Neutrophil (primary cell): ENCODE measurements around the gene ENTPD5.
"Not testable (repeated sequence)": the region's sequence is repeated elsewhere in the genome, so short reads cannot be mapped to it uniquely, and the experiment has no call there.

Experiments
- H3K27ac ChIP-seq: fragments of 200-600 bp; sonication (generic); 2 replicates; pipeline ENCODE4 v1.5.1; 2016; ENCODE audit warnings: mild to moderate bottlenecking, moderate library complexity
- H3K27me3 ChIP-seq: fragments of 200-600 bp; sonication (generic); 2 replicates; pipeline ENCODE4 v1.6.0; 2016; ENCODE audit warnings: mild to moderate bottlenecking
- H3K36me3 ChIP-seq: fragments of 200-600 bp; sonication (generic); 2 replicates; pipeline ENCODE4 v1.5.1; 2017
- H3K4me1 ChIP-seq, 2 experiments: fragments of 200-600 bp in 1 of 2; sonication (generic) in 1 of 2; 1 replicate in 1 of 2; 2 replicates in 1 of 2; pipeline versions ENCODE4 v1.5.1 to v1.6.1; 2013 to 2016; ENCODE audit warnings: low read depth in 1 of 2, low read length in 1 of 2, mild to moderate bottlenecking in 1 of 2, moderate library complexity in 1 of 2; ENCODE audit not compliant: control insufficient read depth in 1 of 2, insufficient read depth in 1 of 2
- H3K4me3 ChIP-seq, 2 experiments: fragments of 200-600 bp in 1 of 2; sonication (generic) in 1 of 2; 1 replicate in 1 of 2; 2 replicates in 1 of 2; pipeline ENCODE4 v1.5.1; 2013 to 2016; ENCODE audit warnings: low read depth in 1 of 2, low read length in 1 of 2, mild to moderate bottlenecking in 1 of 2, moderate library complexity in 1 of 2
- H3K9me3 ChIP-seq: fragments of 200-600 bp; sonication (generic); 2 replicates; pipeline ENCODE4 v1.5.1; 2016
- TF ChIP-seq, protein P1 (sequence below): fragments of 200-600 bp; sonication (generic); IDR thresholded peaks from 2 replicates; pipeline ENCODE4 v1.5.1; 2016; ENCODE audit warnings: antibody characterized with exemption

The ENTPD5 gene

DNA sequence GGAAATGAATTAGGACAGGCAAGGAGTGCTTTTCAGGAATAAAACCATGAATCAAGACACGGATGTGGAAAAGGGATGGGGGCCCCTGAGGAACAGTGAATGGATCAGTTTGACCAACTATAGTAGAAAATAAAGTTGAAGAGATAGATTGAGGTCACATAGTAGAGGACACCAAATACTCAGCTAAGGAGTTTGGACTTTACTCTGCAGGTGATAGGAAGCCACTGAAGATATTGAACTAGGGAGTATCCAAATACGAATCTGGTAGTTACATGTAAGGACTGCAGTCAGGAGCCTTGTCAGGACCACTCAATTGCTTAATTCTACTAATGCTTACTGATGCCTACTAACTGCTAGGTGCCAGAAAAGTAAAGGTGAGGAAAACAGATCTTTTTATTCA lies 20.4 kb downstream of the ENTPD5 start:
- Histone ChIP-seq H3K27ac (no peak overlapping the region), H3K27me3 (no peaks in the 10 kb centered on the region), H3K4me1 (no peaks in the 10 kb centered on the region), H3K36me3 (peaks cover 8% of the 10 kb centered on the region), H3K9me3 (no peaks in the 10 kb centered on the region), H3K4me3 (no peak overlapping the region)
- TF ChIP-seq, protein P1, sequence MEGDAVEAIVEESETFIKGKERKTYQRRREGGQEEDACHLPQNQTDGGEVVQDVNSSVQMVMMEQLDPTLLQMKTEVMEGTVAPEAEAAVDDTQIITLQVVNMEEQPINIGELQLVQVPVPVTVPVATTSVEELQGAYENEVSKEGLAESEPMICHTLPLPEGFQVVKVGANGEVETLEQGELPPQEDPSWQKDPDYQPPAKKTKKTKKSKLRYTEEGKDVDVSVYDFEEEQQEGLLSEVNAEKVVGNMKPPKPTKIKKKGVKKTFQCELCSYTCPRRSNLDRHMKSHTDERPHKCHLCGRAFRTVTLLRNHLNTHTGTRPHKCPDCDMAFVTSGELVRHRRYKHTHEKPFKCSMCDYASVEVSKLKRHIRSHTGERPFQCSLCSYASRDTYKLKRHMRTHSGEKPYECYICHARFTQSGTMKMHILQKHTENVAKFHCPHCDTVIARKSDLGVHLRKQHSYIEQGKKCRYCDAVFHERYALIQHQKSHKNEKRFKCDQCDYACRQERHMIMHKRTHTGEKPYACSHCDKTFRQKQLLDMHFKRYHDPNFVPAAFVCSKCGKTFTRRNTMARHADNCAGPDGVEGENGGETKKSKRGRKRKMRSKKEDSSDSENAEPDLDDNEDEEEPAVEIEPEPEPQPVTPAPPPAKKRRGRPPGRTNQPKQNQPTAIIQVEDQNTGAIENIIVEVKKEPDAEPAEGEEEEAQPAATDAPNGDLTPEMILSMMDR: no peak

DNA sequence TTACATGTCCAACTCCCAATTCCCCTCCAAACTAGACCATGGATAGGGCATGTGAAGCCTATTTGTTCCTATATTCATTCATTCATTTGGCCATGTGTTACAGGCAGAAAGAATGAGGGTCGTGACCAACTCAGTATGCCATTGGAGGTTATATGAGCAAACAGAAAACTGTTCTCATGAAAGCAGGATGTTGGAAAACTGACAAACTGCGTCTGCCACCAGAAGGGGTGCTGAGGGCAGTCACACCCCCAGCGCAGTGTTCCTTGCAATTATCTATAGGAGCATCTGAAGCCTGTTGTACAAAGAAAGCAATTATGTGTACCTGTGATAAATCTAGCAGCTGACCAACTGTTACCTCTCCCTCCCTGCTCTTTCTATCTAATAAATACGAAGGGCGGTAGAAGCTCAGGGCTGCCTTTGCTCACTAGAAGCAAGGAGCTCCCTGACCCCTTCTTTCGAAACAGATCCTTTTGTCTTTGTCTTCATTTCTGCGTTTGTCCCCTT lies 21.1 kb downstream of the ENTPD5 start:
- TF ChIP-seq, protein P1: no peak
- H3K27me3 ChIP-seq: no peaks in the 10 kb centered on the region
- no peak overlapping the region for H3K4me3 ChIP-seq
- peaks cover 8% of the 10 kb centered on the region for H3K36me3 ChIP-seq
- H3K4me1 ChIP-seq: no peaks in the 10 kb centered on the region
- H3K27ac ChIP-seq: no peak overlapping the region
- no peaks in the 10 kb centered on the region for H3K9me3 ChIP-seq

DNA sequence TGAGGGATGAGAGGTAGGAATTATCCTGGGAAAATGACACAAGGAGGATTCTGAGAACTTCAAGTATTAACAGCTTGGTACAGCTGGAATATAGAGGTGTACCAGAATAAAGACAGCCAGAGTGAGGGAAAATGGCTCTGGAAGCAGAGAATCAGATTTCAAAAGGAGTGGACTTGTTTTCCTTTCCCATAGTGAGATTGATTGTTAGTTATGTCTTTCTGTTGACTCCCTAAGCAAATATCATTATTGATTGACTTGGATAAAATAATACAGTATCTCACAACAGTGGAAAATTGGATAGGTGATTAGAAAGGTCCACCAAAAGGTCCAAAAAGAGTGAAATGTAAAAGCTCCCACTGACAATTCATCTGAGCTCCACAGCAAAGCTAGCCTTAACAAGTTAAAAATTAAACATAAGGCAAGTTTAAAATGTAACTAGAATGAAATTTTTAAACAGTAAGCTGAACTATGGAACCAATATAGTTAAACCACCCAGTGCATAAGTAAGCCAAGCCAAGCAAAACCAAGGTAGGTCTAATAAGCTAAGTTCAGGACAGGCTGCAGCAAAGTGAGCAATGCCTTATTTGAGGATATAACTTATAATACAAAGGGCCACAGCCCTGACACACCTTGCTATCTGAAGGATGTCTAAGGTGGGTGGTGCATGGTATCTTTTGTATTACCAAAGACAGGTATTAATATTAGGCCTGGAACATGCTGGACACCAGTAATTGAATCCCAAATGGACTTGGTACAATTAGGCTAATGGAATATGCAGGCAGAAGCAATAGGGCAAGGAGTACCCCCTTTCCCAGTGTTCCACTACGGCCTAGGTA lies 21.8 kb downstream of the ENTPD5 start:
- H3K4me3 ChIP-seq: no peak overlapping the region
- H3K9me3 ChIP-seq: no peaks in the 10 kb centered on the region
- TF ChIP-seq, protein P1: no peak
- H3K27ac ChIP-seq: no peak overlapping the region
- peaks cover 8% of the 10 kb centered on the region for H3K36me3 ChIP-seq
- no peaks in the 10 kb centered on the region for H3K4me1 ChIP-seq
- no peaks in the 10 kb centered on the region for H3K27me3 ChIP-seq

DNA sequence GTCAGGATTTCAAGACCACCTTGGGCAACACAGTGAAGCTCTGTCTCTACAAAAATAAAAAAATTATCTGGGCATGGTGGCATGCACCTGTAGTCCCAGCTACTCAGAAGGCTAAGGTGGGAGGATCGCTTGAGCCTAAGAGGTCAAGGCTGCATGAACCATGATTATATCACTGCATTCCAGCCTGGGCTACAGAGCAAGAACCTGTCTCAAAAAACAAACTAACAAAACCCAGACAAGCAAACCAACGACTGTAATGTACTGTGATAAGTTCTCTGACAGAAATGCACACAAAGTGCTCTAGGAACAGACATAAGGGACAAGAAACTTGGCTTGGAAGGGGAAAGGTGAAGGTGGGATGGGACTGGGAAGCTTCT lies 22.4 kb downstream of the ENTPD5 start:
- Histone ChIP-seq H3K27ac (no peak overlapping the region), H3K36me3 (peaks cover 8% of the 10 kb centered on the region), H3K4me1 (no peaks in the 10 kb centered on the region), H3K9me3 (no peaks in the 10 kb centered on the region), H3K27me3 (no peaks in the 10 kb centered on the region), H3K4me3 (no peak overlapping the region)
- TF ChIP-seq, protein P1: no peak

DNA sequence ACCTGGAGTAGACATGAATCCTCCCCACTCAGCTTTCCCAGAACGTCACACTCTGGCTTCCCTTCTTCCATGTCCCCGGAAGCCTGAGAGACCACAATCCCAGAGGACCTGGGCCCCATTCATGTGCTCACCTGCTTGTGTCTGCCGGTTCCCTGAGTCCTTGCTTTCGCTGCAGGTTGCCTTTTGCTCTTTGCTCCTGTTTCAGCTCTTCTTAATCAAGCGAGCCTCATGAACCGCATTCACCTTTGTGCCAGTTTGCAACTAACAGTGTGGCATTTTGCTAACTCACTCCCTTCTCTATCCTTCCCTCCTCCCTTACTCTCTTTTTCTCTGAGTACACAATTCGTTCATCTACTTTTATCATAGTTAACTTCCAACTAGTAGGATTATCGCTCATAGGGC lies 23.1 kb downstream of the ENTPD5 start:
- H3K4me1 ChIP-seq: no peaks in the 10 kb centered on the region
- no peak overlapping the region for H3K27ac ChIP-seq
- no peaks in the 10 kb centered on the region for H3K27me3 ChIP-seq
- TF ChIP-seq, protein P1: no peak
- H3K4me3 ChIP-seq: no peak overlapping the region
- H3K36me3 ChIP-seq: peaks cover 8% of the 10 kb centered on the region
- H3K9me3 ChIP-seq: no peaks in the 10 kb centered on the region

DNA sequence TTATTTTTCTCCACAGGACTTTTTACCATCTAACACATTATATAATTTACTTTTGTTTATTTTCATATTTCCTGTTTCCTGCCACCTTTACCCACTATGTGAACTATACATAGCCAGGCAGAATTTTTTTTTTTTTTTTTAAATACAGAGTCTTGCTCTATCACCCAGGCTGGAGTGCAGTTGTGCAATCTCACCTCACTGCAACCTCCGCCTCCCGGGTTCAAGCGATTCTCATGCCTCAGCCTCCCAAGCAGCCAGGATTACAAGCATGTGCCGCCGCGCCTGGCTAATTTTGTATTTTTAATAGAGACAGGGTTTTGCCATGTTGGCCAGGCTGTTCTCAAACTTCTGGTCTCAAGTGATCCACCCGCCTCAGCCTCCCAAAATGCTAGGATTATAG lies 24.2 kb downstream of the ENTPD5 start:
- not testable (repeated sequence) for H3K9me3 ChIP-seq, H3K4me1 ChIP-seq, H3K27ac ChIP-seq, H3K4me3 ChIP-seq, H3K27me3 ChIP-seq, H3K36me3 ChIP-seq
